AG04449 (cell line): Measurements from ENCODE around the gene ACSF2.

Experiments
- CTCF ChIA-PET: fragments of 350-600 bp; formaldehyde crosslinking; extraction: SDS; loops from one replicate; lab custom pipeline; 2021; ENCODE audit warnings: antibody characterized with exemption; lab: Yijun Ruan, JAX
- POLR2A ChIA-PET: fragments of 400-600, 350-600 bp; formaldehyde crosslinking; extraction: SDS; loops from one replicate; lab custom pipeline; 2020; ENCODE audit warnings: antibody characterized with exemption, inconsistent platforms; lab: Yijun Ruan, JAX
- DNase-seq: peaks from one replicate; pipeline ENCODE4 v3.0.0-alpha.2; 2010; ENCODE audit warnings: low read depth, low spot score
- H3K4me3 ChIP-seq: 2 replicates; pipeline ENCODE4 v1.5.1; 2011; ENCODE audit warnings: low read depth, mild to moderate bottlenecking, control low read depth, low read length
- CTCF ChIP-seq: IDR thresholded peaks from one replicate; pipeline ENCODE4 v1.5.1; 2011; ENCODE audit warnings: mild to moderate bottlenecking, moderate library complexity, low read length, control low read depth, inconsistent platforms; ENCODE audit not compliant: insufficient read depth; ENCODE audit errors: missing control alignments

Gene ACSF2

GRCh38 chr17:50381920-50382319 is 44.1 kb upstream of the ACSF2 start:
- no peak overlapping the region for H3K4me3 ChIP-seq
- no peak for TF ChIP-seq CTCF
- POLR2A ChIA-PET: interaction anchor here (0.6 to 1.7 kb wide), 2 partner anchors 13 to 15 kb away, joined by 3 to 9 read pairs; partner anchors contain the start of gene LRRC59
- CTCF ChIA-PET: interaction anchor here (2.0 to 12.6 kb wide), 3 partner anchors 9 to 15 kb away, joined by 4 to 139 read pairs (median 6); partner anchors contain the start of gene LRRC59
- no peak for DNase-seq

GRCh38 chr17:50382931-50383330 is 43.1 kb upstream of the ACSF2 start:
- DNase-seq: no peak
- ChIA-PET POLR2A (no interaction called here), CTCF (interaction anchor here (2.0 to 12.6 kb wide), 2 partner anchors 10 to 14 kb away, joined by 4 to 139 read pairs; partner anchors contain the start of gene LRRC59)
- no peak for TF ChIP-seq CTCF
- H3K4me3 ChIP-seq: no peak overlapping the region

GRCh38 chr17:50386510-50386909 is 39.5 kb upstream of the ACSF2 start:
- no peak for TF ChIP-seq CTCF
- no peak overlapping the region for H3K4me3 ChIP-seq
- CTCF ChIA-PET: interaction anchor here (12.6 kb wide), 1 partner anchor 11 kb away, joined by 139 read pairs; the partner anchor contains the start of gene LRRC59
- DNase-seq: no peak
- POLR2A ChIA-PET: no interaction called here

- no peak for TF ChIP-seq CTCF
- CTCF ChIA-PET: interaction anchor here (1.0 to 12.6 kb wide), 5 partner anchors 9 to 90 kb away, joined by 3 to 139 read pairs (median 3); partner anchors contain the start of genes LRRC59 and RSAD1
- POLR2A ChIA-PET: interaction anchor here (0.9 to 1.0 kb wide), 2 partner anchors 9 kb away, joined by 5 to 6 read pairs; partner anchors contain the start of gene LRRC59
- no peak overlapping the region for H3K4me3 ChIP-seq
- no peak for DNase-seq
Observed at GRCh38 chr17:50388728-50389127, 37.3 kb upstream of the ACSF2 start.

- no peak for TF ChIP-seq CTCF
- CTCF ChIA-PET: interaction anchor here (1.0 to 12.6 kb wide), 2 partner anchors 8 to 27 kb away, joined by 3 to 139 read pairs; partner anchors contain the start of gene LRRC59
- no peak overlapping the region for H3K4me3 ChIP-seq
- POLR2A ChIA-PET: interaction anchor here (0.9 to 1.1 kb wide), 2 partner anchors 10 to 37 kb away, joined by 4 to 5 read pairs; no protein-coding TSS in a partner anchor
- no peak for DNase-seq
Observed at GRCh38 chr17:50389534-50389933, 36.5 kb upstream of the ACSF2 start.

- DNase-seq: no peak
- TF ChIP-seq CTCF: no peak
- ChIA-PET POLR2A (no interaction called here), CTCF (interaction anchor here (1.4 to 1.6 kb wide), 2 partner anchors 10 to 19 kb away, joined by 4 to 6 read pairs; partner anchors contain the start of genes EME1 and MRPL27)
- no peak overlapping the region for H3K4me3 ChIP-seq
Observed at GRCh38 chr17:50392621-50393020, 33.4 kb upstream of the ACSF2 start.
